ENCODE data around the gene GSDME.

Gene GSDME

GRCh38 chr7:24783698-24784097, 26.4 kb upstream of the GSDME start:
- H3K4me3 ChIP-seq (ENCODE audit: low read depth in 1 of 2, low read length in 1 of 2) = no peak overlapping the region
- no peaks in the 10 kb centered on the region for H3K36me3 ChIP-seq
- no peak overlapping the region for H3K27ac ChIP-seq
- no peaks in the 10 kb centered on the region for H3K27me3 ChIP-seq
- no peak for TF ChIP-seq CTCF (IDR thresholded peaks at IDR 0.05)
- peaks cover 0 to 5% of the 10 kb centered on the region in 2 experiments for H3K4me1 ChIP-seq (ENCODE audit: control insufficient read depth in 1 of 2, insufficient read depth in 1 of 2, low read depth in 1 of 2, low read length in 1 of 2)
- no peaks in the 10 kb centered on the region for H3K9me3 ChIP-seq

GRCh38 chr7:24781106-24781505, 23.8 kb upstream of the GSDME start:
- H3K27me3 ChIP-seq = no peaks in the 10 kb centered on the region
- H3K36me3 ChIP-seq = no peaks in the 10 kb centered on the region
- no peak overlapping the region for H3K4me3 ChIP-seq (ENCODE audit: low read depth in 1 of 2, low read length in 1 of 2)
- H3K27ac ChIP-seq = no peak overlapping the region
- no peaks in the 10 kb centered on the region for H3K9me3 ChIP-seq
- no peak for TF ChIP-seq CTCF (IDR thresholded peaks at IDR 0.05)
- peaks cover 0 to 5% of the 10 kb centered on the region in 2 experiments for H3K4me1 ChIP-seq (ENCODE audit: control insufficient read depth in 1 of 2, insufficient read depth in 1 of 2, low read depth in 1 of 2, low read length in 1 of 2)

GRCh38 chr7:24779283-24779655, 22.0 kb upstream of the GSDME start:
- peaks cover 0 to 5% of the 10 kb centered on the region in 2 experiments for H3K4me1 ChIP-seq (ENCODE audit: control insufficient read depth in 1 of 2, insufficient read depth in 1 of 2, low read depth in 1 of 2, low read length in 1 of 2)
- no peaks in the 10 kb centered on the region for H3K27me3 ChIP-seq
- H3K4me3 ChIP-seq (ENCODE audit: low read depth in 1 of 2, low read length in 1 of 2) = no peak overlapping the region
- no peak for TF ChIP-seq CTCF (IDR thresholded peaks at IDR 0.05)
- no peaks in the 10 kb centered on the region for H3K36me3 ChIP-seq
- H3K27ac ChIP-seq = no peak overlapping the region
- H3K9me3 ChIP-seq = no peaks in the 10 kb centered on the region

- Histone ChIP-seq H3K27me3 (no peaks in the 10 kb centered on the region), H3K4me1 (ENCODE audit: control insufficient read depth in 1 of 2, insufficient read depth in 1 of 2, low read depth in 1 of 2, low read length in 1 of 2) (peaks cover 0 to 5% of the 10 kb centered on the region in 2 experiments), H3K27ac (no peak overlapping the region), H3K36me3 (no peaks in the 10 kb centered on the region), H3K4me3 (ENCODE audit: low read depth in 1 of 2, low read length in 1 of 2) (no peak overlapping the region), H3K9me3 (no peaks in the 10 kb centered on the region)
- TF ChIP-seq CTCF (IDR thresholded peaks at IDR 0.05) = no peak
Observed at GRCh38 chr7:24778543-24779282, 21.4 kb upstream of the GSDME start.

GRCh38 chr7:24777806-24778205, 20.5 kb upstream of the GSDME start:
- Histone ChIP-seq H3K27ac (no peak overlapping the region), H3K4me1 (ENCODE audit: control insufficient read depth in 1 of 2, insufficient read depth in 1 of 2, low read depth in 1 of 2, low read length in 1 of 2) (peaks cover 0 to 5% of the 10 kb centered on the region in 2 experiments), H3K4me3 (ENCODE audit: low read depth in 1 of 2, low read length in 1 of 2) (no peak overlapping the region), H3K9me3 (no peaks in the 10 kb centered on the region), H3K36me3 (no peaks in the 10 kb centered on the region), H3K27me3 (no peaks in the 10 kb centered on the region)
- no peak for TF ChIP-seq CTCF (IDR thresholded peaks at IDR 0.05)

Data from neutrophil (primary cell).